K562 (cell line): ENCODE results near the gene DAPK3. TPM values are rescaled to one million over a fixed set of nuclear protein-coding genes. Genes with fewer than 3 reads are reported as not detected.

Experiments used
- ATAC-seq: fragments of 200-7000 bp; cut with Tn5 transposase; 3 replicates; pipeline ENCODE4 v1.9.1; 2020; ENCODE audit warnings: moderate library complexity
- BruUV-seq: library from RNA; stranded (reverse); fragments of 400-500 nt; replicated peaks from 2 replicates; lab custom pipeline; 2021; lab: Mats Ljungman, UMichigan
- CTCF ChIA-PET: fragments of 300-600 bp; formaldehyde crosslinking; extraction: SDS; loops from one replicate; lab custom pipeline; 2021; ENCODE audit warnings: low intra/inter-chr PET ratio; lab: Yijun Ruan, JAX
- POLR2A ChIA-PET: fragments of 300-600, 350-650 bp; sonication (Branson Sonifier 250); formaldehyde crosslinking; extraction: SDS; loops from one replicate; lab custom pipeline; 2021; ENCODE audit warnings: antibody characterized with exemption, inconsistent platforms; lab: Yijun Ruan, JAX
- DNase-seq, 4 experiments: peaks; one replicate each; pipeline versions ENCODE4 v3.0.0 to v3.0.0-alpha.2; 2011 to 2018; ENCODE audit warnings: low spot score in 3 of 4, mixed read lengths in 3 of 4; ENCODE audit errors: extremely low read depth in 1 of 4
- FAIRE-seq: peaks from 2 replicates; lab custom pipeline; 2011; peaks lifted over from hg19 to GRCh38; lab: Jason Lieb, UNC
- H2AFZ ChIP-seq: 2 replicates; pipeline ENCODE4 v1.6.0; 2011; ENCODE audit warnings: low read depth, low read length, control low read depth, inconsistent platforms
- H3K27ac ChIP-seq: fragments of 200-600 bp; 3 replicates; pipeline ENCODE4 v1.8.0; 2011; ENCODE audit warnings: low read depth, mild to moderate bottlenecking, control low read depth, inconsistent platforms, low read length, moderate library complexity, mixed read lengths; ENCODE audit errors: extremely low read depth
- H3K27me3 ChIP-seq, 2 experiments: fragments of 300-600 bp in 1 of 2; 2 replicates in 1 of 2; 3 replicates in 1 of 2; pipeline versions ENCODE4 v1.6.0 to v1.8.0; 2011; ENCODE audit warnings: inconsistent platforms in 2 of 2, low read length in 2 of 2, mild to moderate bottlenecking in 1 of 2, mixed read lengths in 1 of 2, moderate library complexity in 1 of 2; ENCODE audit not compliant: control insufficient read depth in 2 of 2, insufficient read depth in 2 of 2
- H3K36me3 ChIP-seq: fragments of 300-600 bp; 3 replicates; pipeline ENCODE4 v1.8.0; 2011; ENCODE audit warnings: mild to moderate bottlenecking, low read length, inconsistent platforms; ENCODE audit not compliant: control insufficient read depth, insufficient read depth
- H3K4me1 ChIP-seq, 2 experiments: fragments of 200-600 bp in 1 of 2; replicated peaks in 1 of 2; 2 replicates in 1 of 2; 3 replicates in 1 of 2; pipeline versions ENCODE4 v1.5.1 to v1.8.0; 2011; ENCODE audit warnings: inconsistent platforms in 2 of 2, low read length in 2 of 2, mild to moderate bottlenecking in 1 of 2, mixed read lengths in 1 of 2, moderate library complexity in 1 of 2; ENCODE audit not compliant: control insufficient read depth in 2 of 2, insufficient read depth in 2 of 2
- H3K4me2 ChIP-seq: 2 replicates; pipeline ENCODE4 v1.6.1; 2011; ENCODE audit warnings: low read length, control low read depth, inconsistent platforms, mixed read lengths; ENCODE audit not compliant: insufficient read depth
- H3K4me3 ChIP-seq: fragments of 200-600 bp; sonication (generic), shearing (Covaris generic); 2 replicates; pipeline ENCODE4 v1.5.1; 2016; ENCODE audit warnings: control low read depth, inconsistent platforms
- H3K79me2 ChIP-seq: fragments of 200-600 bp; 3 replicates; pipeline ENCODE4 v1.8.0; 2011; ENCODE audit warnings: low read length, inconsistent platforms; ENCODE audit not compliant: control insufficient read depth, insufficient read depth
- H3K9ac ChIP-seq, 2 experiments: 2 replicates each; pipeline versions ENCODE4 v1.6.0 to v1.6.1; 2011; ENCODE audit warnings: low read depth in 2 of 2, low read length in 2 of 2, control low read depth in 1 of 2, inconsistent platforms in 1 of 2, mild to moderate bottlenecking in 1 of 2, mixed read lengths in 1 of 2; ENCODE audit not compliant: insufficient read depth in 1 of 2
- H3K9me1 ChIP-seq: one replicate; pipeline ENCODE4 v1.6.0; 2011; ENCODE audit warnings: inconsistent platforms, mild to moderate bottlenecking, low read length, moderate library complexity; ENCODE audit not compliant: control insufficient read depth, insufficient read depth
- H3K9me3 ChIP-seq: replicated peaks from 2 replicates; pipeline ENCODE4 v1.5.1; 2011; ENCODE audit warnings: low read depth, low read length, inconsistent platforms; ENCODE audit not compliant: control insufficient read depth, insufficient read depth
- H4K20me1 ChIP-seq: replicated peaks from 2 replicates; pipeline ENCODE4 v1.6.1; 2011; ENCODE audit warnings: low read length, inconsistent platforms, mixed read lengths; ENCODE audit not compliant: control insufficient read depth, insufficient read depth
- CBX3 ChIP-seq, 2 experiments: IDR thresholded peaks; 1 replicate in 1 of 2; 2 replicates in 1 of 2; pipeline ENCODE4 v1.6.1; 2012; ENCODE audit warnings: inconsistent platforms in 2 of 2, low read length in 2 of 2, borderline replicate concordance in 1 of 2, control low read depth in 1 of 2
- CTCFL ChIP-seq: IDR thresholded peaks from 2 replicates; pipeline ENCODE4 v1.6.1; 2011; ENCODE audit warnings: borderline replicate concordance, low read depth, mild to moderate bottlenecking, moderate library complexity, low read length; ENCODE audit not compliant: insufficient read depth, poor library complexity, severe bottlenecking
- NEUROD1 ChIP-seq: fragments of 150-350 bp; IDR thresholded peaks from 2 replicates; pipeline ENCODE4 v1.6.1; 2014; ENCODE audit warnings: borderline replicate concordance, low read length, low read depth; ENCODE audit not compliant: partially characterized antibody
- PRPF4 ChIP-seq: fragments of 200-400 bp; formaldehyde crosslinking; IDR thresholded peaks from one replicate; pipeline ENCODE4 v1.6.1; 2017; ENCODE audit warnings: low read length, low read depth, mild to moderate bottlenecking; ENCODE audit not compliant: insufficient read depth, poor library complexity, severe bottlenecking
- SRSF3 ChIP-seq: fragments of 200-400 bp; formaldehyde crosslinking; IDR thresholded peaks from 2 replicates; pipeline ENCODE4 v1.6.1; 2016; ENCODE audit warnings: mild to moderate bottlenecking, low read length, moderate library complexity; ENCODE audit not compliant: insufficient read depth
- TARDBP ChIP-seq: fragments of 450-650 bp; IDR thresholded peaks from 2 replicates; pipeline ENCODE4 v1.6.1; 2016
- TCF7L2 ChIP-seq: fragments of 150-350 bp; IDR thresholded peaks from 2 replicates; pipeline ENCODE4 v1.6.1; 2016; ENCODE audit warnings: low read depth, mild to moderate bottlenecking, low read length, moderate library complexity
- ZKSCAN1 ChIP-seq: fragments of 150-350 bp; IDR thresholded peaks from 2 replicates; pipeline ENCODE4 v1.6.1; 2016; ENCODE audit warnings: low read depth, low read length
- ZNF217 ChIP-seq: sonication (generic); formaldehyde crosslinking; IDR thresholded peaks from 2 replicates; pipeline ENCODE4 v1.8.0; 2022; ENCODE audit warnings: mild to moderate bottlenecking, missing genetic modification reagents
- ZNF407 ChIP-seq: fragments of 450-650 bp; IDR thresholded peaks from 2 replicates; pipeline ENCODE4 v1.6.1; 2016; ENCODE audit warnings: low read depth
- WGBS: fragments of 100-300 bp; shearing (Covaris generic); methylation state at CpG from one replicate; pipeline ENCODE4 v1.1.6; 2016; ENCODE audit warnings: low coverage, mixed read lengths; ENCODE audit not compliant: insufficient coverage; ENCODE audit errors: missing lambda C conversion rate; 5-methylcytosine and 5-hydroxymethylcytosine counted together
- in situ Hi-C: fragments of 300-500 bp; cut with MboI; formaldehyde crosslinking; loops from 4 replicates; pipeline ENCODE4 v1.15.0; 2018; ENCODE audit warnings: inconsistent platforms, mixed read lengths
- intact Hi-C: fragments of 100-400 bp; cut with micrococcal nuclease; formaldehyde crosslinking; loops from 2 replicates; pipeline ENCODE4 v1.14.2; 2022
- polyA plus RNA-seq, 8 experiments: library from polyadenylated mRNA; depleted of rRNA in 4 of 8; stranded (reverse) in 5 of 8; unstranded in 3 of 8; fragments of >200 nt; fragmentation: Nextera tagmentation in 2 of 8; fragmentation: Illumina TruSeq in 1 of 8; extraction: Ambion mirVana in 2 of 8; extraction: Trizol in 1 of 8; gene quantifications; 2 replicates each; pipeline versions ENCODE4 v1.2.1 to v1.2.3, GENCODE V29; 2011 to 2014; ENCODE audit warnings: inconsistent platforms in 1 of 8, missing spikeins in 1 of 8
- total RNA-seq, 7 experiments: library from RNA; depleted of rRNA in 6 of 7; stranded (reverse); fragments of >200 nt in 6 of 7; fragmentation: Illumina TruSeq in 2 of 7; extraction: Trizol in 2 of 7; gene quantifications; 2 replicates each; pipeline versions ENCODE4 v1.2.1 to v1.2.3, GENCODE V29; 2011 to 2021; ENCODE audit warnings: low replicate concordance in 1 of 7

The DAPK3 gene
- total and polyA plus RNA-seq, 9 of the 15 experiments (the other 6 are each of a cell fraction or from before 2014, with no cell fraction given), result 0.14 to 63.4 (median 25.0) TPM

DNA sequence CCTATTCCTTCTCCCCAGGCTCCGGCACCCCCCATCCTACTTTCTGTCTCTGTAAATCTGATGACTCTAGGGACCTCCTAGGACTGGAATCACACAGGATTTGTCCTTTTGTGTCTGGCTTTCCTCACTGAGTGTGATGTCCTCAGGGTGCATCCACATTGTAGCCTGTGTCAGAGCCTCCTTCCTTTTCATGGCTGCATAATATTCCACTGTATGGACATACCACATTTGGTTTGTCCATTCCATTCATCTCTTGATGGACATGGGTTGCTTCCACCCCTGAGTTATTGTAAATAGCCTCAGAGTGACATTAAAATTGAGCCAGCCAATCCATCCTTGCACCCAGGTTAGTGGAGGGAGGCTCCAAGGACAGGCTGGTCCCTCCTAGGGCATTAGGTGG, 60.8 kb downstream of the DAPK3 start:
- POLR2A ChIA-PET, result no interaction called here
- Histone ChIP-seq H3K9me3 (peaks cover 6% of the 10 kb centered on the region), H4K20me1 (no peaks in the 10 kb centered on the region), H3K79me2 (no peaks in the 10 kb centered on the region), H3K4me3 (no peak overlapping the region), H2AFZ (no peak overlapping the region), H3K4me1 (peaks cover 0 to 21% of the 10 kb centered on the region in 2 experiments; a peak in 2 of 5 replicates), H3K36me3 (no peaks in the 10 kb centered on the region), H3K27ac (no peak overlapping the region), H3K4me2 (no peak overlapping the region), H3K27me3 (peaks cover 17 to 27% of the 10 kb centered on the region in 2 experiments; a peak in 4 of 5 replicates), H3K9me1 (no peaks in the 10 kb centered on the region), H3K9ac (no peak overlapping the region)
- no peak for FAIRE-seq
- no peak for DNase-seq
- ATAC-seq, result no peak
- CTCF ChIA-PET, result no interaction called here
- intact Hi-C loops, result no loop called here
- no TSS peak for BruUV-seq
- no CpG with 5 or more reads among the region's 1 CpG for WGBS
- in situ Hi-C loops, result no loop called here
- TF ChIP-seq NEUROD1 (no peak), TCF7L2 (no peak), SRSF3 (no peak), CTCFL (no peak), ZKSCAN1 (no peak), ZNF217 (no peak), ZNF407 (no peak), TARDBP (no peak), CBX3 (IDR thresholded peaks at IDR 0.05; ENCODE audit: borderline replicate concordance in 1 of 2, low read length in 2 of 2) (peak in 1 of 2 experiments; percentile 95; a peak in 2 of 3 replicates), PRPF4 (no peak)
